Pons (tissue), 1 donor: ENCODE results near the gene STAT5A.
A peak's percentile ranks its signal among the peaks of the same experiment; 100 is the strongest.
"Not testable (repeated sequence)": the region's sequence is repeated elsewhere in the genome, so short reads cannot be mapped to it uniquely, and the experiment has no call there.

Source experiments
- DNase-seq: peaks from one replicate; pipeline ENCODE4 v3.0.0-alpha.2; 2016; ENCODE audit warnings: low spot score

STAT5A gene

DNA sequence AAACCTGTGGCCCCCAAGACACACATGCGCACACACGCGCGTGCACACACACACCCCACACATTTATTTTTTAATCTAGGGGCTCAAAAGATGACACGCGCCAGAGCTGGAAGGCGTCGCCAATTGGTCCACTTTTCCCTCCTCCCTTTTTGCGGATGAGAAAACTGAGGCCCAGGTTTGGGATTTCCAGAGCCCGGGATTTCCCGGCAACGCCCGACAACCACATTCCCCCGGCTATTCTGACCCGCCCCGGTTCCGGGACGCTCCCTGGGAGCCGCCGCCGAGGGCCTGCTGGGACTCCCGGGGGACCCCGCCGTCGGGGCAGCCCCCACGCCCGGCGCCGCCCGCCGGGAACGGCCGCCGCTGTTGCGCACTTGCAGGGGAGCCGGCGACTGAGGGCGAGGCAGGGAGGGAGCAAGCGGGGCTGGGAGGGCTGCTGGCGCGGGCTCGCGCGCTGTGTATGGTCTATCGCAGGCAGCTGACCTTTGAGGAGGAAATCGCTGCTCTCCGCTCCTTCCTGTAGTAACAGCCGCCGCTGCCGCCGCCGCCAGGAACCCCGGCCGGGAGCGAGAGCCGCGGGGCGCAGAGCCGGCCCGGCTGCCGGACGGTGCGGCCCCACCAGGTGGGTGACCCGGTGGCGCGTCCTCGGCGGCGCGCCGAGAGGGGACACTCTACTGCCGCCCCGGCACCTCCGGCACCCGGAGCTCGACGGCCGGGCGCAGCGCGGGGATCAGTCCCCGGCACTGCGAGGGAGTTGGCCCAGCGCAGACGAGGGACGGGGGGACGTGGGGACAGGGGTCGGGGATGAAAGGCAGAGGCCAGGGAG, at the start of gene STAT5A:
Gene STAT5A (plus strand): TSS at position 522 of the 826 bp plus-strand sequence. CDS start 914 bp downstream, outside the sequence.
- DNase-seq, result peak; percentile 54

DNA sequence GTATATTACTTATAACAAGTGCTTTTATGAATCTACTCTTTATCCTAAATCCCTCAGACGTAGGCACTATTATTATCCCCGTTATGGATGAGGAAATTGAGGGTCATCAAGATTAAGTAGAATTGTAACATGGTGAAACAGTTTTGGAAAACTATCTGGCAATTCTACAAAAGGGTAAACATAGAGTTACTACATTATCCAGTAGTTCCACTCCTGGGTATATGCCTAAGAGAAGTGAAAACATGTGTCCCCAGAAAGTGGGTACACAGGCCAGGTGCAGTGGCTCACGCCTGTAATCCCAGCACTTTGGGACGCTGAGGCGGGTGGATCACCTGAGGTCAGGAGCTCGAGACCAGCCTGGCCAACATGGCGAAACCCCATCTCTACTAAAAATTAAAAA, 48.7 kb upstream of the STAT5A start:
- not testable (repeated sequence) for DNase-seq

DNA sequence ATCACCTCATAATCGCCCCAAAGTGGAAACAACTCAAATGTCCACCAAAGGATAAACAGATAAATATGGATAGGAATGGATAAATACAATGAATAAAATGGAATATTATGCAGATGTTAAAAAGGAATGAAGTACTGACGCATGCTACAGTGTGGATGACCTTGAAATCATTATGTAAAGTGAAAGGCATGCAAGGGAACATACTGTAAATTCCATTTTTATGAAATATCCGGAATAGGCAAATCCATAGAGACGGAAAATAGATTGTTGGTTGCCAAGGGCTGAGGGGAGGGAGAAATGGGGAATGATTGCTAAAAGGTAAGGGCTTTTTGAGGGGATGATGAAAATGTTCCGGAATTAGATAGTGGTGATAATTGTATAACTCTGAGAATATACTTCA, 48.1 kb upstream of the STAT5A start:
- no peak for DNase-seq

DNA sequence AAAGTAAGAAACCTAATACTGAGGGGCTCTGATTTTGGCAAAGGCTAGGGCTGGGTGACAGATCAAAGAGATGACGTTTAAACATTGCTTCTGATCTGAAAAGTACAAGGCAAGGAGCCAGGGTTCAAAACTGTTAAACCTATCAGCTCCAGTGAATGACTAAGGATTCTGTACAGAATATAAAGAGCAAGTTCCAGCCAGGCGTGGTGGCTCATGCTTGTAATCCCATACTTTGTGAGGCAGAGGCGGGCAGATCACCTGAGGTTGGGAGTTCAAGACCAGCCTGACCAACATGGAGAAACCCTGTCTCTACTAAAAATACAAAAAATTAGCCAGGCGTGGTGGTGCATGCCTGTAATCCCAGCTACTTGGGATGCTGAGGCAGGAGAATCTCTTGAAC, 47.4 kb upstream of the STAT5A start:
- not testable (repeated sequence) for DNase-seq

DNA sequence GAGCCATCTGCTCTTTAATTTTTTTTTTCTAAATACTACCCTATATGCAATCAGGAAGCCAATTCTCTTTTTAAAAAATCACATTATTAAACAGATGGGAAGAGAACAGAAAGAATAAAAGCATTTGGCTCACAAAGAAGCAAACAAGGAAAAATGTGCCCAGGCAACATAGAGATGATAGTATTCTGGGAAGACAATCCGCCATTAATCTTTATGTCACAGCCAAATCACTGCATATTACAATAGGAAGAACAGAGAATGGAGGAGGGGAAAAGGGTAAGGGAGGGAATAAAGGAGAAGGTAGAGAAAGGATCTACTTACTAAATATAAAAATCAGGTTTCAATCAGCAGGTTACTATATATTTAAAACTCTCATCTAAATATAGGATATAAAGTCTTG, 46.4 kb upstream of the STAT5A start:
- no peak for DNase-seq

DNA sequence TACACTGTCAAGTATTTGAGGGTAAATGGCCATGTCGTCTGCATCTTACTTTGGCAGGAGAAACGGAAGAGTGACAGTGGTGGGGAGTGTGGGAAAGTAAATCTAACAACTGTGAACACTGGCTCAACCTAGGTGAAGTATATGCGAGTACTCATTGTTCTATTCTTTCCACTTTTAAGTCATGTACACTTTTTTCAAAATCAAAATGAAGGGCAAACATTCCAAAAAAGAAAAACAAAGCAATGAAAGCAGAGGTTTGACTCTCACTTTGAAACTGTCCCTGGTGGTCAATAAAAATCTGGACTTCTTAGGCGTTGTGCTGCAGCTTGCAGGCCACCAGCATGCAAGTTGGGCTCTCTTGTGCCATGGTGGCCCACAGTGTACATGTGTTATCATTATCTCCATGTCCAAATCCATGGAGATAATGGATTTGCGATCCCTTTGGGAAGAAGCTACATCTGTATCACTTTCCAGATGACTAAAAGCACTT, 44.8 kb upstream of the STAT5A start:
- no peak for DNase-seq

DNA sequence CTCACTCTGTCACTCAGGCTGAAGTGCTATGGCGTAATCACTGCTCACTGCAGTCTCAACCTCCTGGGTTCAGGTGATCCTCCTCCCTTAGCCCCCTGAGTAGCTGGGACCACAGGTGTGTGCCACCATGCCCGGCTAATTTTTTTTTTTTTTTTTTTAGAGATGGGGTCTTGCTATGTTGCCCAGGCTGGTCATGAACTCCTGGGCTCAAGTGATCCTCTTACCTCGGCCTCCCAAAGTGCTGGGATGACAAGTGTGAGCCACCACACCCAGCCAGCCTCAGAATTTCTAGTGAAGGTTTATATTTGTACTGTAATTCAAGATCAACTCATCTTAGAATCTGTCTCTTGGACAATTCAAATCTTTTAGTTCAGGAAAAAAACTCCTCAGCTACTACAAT, 44.2 kb upstream of the STAT5A start:
- not testable (repeated sequence) for DNase-seq

DNA sequence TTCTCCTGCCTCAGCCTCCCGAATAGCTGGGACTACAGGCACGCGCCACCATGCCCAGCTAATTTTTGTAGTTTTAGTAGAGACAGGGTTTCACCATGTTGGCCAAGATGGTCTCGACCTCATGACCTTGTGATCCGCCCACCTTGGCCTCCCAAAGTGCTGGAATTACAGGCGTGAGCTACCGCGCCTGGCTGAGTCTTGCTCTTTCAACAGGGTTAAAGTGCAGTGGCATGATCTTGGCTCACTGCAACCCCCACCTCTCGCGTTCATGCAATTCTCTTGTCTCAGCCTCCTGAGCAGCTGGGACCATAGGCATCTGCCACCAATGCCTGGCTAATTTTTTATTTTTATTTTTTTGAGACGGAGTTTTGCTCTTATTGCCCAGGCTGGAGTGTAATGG, 43.1 kb upstream of the STAT5A start:
- not testable (repeated sequence) for DNase-seq

DNA sequence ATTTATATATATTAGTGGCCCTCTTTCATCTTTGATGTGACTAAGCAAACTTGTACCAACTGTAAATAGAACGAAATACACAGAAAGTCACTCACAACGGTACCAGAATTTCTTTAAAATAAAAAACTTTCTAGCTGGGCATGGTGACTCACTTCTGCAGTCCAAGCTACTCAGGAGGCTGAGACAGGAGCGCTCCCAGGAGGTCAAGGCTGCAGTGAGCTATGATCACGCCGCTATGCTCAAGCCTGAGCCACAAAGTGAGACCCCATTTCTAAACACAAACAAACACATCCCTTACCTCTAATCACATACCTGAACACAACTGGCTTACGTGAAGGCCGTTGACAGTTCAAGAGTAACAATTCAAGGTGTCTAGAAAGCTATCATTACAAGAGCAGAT, 41.8 kb upstream of the STAT5A start:
- DNase-seq, result no peak

DNA sequence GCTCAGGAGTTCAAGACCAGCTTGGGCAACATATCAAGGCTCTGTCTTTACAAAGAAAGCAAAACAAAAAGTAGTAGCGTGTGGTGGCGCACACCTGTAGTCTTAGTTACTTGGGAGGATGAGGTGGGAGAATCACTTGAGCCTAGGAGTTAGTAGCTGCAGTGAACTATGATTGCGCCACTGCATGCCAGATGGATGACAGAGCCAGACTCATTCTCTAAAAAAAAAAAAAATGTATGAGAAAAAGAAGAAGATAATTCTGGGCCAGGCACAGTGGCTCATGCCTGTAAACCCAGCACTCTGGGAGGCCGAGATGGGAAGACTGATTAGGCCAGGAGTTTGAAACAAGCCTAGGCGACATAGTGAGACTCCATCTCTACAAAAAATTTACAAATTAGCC, 40.6 kb upstream of the STAT5A start:
- DNase-seq, result no peak

DNA sequence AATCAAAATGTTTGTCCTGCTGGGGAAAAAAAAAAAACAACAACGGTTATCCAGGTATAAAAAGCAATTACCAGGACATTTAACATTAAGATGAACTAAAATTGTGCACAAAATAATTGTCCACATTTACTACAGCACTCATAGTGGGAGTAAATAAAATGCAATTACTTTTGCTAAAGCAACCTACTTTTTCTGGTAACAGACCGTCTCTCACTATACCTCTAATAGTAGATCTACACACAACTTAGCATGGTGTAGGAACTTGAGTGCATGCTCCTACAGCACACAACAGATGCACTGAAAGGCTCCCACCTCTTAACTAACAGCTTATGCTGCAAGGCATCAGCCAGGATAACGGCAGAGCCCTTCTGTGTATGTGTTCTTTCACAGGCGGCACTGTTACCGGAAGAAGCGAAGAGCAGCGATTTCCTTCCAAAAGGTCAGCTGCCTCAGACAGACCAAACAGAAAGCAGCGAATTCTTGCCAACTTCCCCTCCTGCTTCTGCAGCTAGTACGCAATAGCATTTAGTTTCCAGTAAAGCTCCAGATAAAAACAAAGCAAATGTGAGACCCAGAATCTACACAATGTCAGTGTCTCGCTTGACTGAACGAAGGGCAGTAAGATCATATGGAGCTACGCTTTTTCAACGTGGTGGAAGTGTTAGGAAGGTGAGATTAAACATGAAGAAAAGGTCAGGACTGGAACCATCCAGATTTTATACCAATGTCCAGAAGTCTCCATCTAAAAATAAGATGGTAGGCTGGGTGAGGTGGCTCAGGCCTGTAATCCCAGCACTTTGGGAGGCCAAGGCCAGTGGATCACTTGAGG, 39.7 kb upstream of the STAT5A start:
- DNase-seq, result peak; percentile 98

DNA sequence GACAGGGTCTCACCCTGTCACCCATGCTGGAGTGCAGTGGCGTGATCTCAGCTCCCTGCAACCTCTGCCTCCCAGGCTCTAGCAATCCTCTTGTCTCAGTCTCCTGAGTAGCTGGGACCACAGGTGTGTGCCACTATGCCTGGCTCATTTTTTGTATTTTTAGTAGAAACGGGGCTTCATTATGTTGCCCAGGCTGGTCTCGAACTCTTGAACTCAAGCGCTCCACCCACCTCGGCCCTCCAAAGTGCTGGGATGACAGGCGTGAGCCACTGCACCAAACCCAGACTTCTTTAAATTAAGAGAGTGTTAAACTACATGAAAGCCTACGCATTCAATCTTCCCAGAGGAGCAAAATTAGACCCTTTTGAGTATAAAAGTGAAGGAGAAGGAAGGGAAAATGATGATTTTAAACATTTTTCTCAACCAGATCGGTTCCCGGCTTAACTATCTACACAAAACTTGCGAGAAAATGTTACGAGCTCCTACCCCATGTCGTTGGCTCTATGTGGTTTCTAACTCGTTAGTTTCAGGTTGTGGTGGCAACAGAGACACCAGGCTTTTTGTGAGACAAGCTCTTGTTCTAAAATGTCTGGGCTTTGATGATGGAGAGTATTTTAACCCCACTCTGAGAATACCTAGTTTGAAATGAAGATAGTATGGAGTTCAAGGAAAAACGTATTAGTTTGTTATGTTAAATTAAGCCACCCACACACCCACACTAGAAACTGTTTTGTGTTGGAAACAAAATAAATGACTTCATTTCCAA, 38.4 kb upstream of the STAT5A start:
- no peak for DNase-seq

DNA sequence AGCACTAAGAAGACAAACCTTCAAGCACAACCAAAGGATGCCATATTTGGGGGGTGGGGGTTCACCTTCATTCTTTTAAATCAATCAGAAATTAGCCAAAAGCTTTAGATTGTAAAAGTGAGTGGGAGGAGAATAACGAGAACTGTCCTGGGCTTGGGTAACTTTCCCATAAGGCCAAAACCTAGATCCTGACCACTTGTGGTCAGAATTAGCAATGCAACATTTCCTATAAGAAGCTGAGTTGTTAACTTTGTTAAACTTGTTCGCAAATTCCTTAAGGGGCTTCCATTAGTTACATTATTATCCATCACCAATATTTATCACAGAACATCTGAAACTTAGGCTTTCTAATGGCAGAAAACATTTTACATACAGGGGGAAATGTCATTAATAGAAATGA, 37.2 kb upstream of the STAT5A start:
- no peak for DNase-seq

DNA sequence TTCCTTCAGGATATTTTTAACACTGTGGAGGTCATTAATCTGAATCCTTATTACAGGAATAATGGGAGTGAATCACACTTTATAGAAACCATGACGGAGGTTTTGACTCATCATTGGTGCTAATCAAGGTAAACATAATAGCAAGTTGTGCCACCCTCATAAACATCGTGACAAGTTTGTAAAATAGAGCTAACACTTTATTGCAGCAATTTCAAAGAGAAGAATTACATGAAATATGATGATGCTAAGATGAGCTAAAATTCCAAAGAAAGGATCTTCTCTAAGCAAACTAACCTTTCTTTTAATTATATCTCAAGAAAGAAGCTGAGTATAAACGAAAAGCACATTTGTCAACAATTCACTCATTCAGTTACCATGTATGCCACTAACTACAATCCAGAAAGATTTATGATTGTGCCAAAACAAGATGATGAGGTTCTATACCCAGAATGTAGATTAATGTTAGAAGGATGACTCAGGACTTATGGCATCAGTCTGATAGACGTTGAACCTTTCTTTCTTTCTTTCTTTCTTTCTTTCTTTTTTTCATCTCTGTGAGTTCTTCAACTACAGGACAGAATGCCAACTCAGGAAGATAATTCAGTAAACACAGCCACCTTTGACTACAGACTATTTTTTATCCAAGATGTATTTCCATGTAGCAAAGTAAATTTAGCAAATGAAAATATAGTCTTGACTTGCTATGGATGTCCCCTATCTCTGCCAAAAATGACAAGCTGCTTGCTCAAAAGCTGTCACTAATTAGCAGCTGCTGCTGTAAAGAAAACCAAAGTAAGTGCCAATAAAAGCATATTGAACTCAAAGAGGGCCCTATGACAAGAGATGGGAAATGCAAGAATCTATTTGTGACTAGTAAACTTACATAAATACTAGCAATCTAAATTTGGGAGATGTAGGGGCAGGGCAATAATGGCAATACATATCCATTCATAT, 35.4 kb upstream of the STAT5A start:
- no peak for DNase-seq

DNA sequence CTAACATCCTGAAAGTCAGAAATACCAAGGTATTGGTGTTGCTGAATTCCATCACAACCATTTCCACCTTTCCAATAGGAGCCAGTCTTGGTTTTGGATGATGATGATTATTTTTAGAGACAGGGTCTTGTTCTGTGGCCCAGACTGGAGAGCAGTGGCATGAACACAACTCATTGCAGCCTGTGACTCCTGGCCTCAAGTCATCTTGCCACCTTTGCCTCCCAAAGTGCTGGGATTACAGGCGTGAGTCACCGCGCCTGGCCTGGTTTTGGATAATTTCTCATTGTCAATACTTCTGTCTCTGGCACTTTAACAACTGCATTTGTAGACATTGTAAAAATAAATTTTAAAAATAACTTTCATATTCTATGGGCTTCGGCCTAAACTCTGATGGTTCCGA, 34.7 kb upstream of the STAT5A start:
- DNase-seq, result no peak

DNA sequence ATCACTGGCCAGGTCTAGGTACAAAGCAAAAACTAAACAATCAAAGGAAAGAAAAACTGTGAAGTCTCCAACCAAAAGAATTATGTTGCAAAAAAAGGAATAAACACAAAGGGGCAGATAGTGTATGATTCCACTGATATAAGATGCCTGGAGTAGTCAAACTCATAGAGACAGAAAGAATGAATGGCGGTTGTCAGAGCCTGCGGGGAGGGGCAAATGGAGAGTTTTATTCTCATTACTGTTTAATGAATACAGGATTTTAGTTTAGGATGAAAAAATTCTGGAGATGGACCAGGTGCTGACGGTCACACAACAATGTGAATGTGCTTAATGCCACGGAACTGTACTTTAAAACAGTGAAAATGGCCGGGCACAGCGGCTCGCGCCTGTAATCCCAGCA, 32.9 kb upstream of the STAT5A start:
- no peak for DNase-seq

DNA sequence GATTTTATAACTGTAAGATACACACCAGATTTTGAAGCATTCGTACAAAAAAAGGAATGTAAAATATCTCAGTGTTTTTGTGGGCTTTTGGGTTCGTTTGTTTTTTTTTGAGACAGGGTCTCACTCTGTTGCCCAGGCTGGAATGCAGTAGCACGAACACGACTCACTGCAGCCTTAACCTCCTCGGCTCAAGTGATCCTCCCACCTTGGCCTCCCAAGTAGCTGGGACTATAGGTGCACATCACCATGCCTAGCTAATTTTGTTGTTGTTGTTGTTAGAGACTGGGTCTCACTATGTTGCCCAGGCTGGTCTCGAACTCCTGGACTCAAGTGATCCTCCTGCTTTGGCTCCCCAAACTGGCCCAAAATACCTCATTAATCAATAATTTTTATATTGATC, 28.0 kb upstream of the STAT5A start:
- no peak for DNase-seq

DNA sequence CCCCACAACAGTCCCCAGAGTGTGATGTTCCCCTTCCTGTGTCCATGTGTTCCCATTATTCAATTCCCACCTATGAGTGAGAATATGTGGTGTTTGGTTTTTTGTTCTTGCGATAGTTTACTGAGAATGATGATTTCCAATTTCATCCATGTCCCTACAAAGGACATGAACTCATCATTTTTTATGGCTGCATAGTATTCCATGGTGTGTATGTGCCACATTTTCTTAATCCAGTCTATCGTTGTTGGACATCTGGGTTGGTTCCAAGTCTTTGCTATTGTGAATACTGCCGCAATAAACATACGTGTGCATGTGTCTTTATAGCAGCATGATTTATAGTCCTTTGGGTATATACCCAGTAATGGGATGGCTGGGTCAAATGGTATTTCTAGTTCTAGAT, 23.9 kb upstream of the STAT5A start:
- not testable (repeated sequence) for DNase-seq

DNA sequence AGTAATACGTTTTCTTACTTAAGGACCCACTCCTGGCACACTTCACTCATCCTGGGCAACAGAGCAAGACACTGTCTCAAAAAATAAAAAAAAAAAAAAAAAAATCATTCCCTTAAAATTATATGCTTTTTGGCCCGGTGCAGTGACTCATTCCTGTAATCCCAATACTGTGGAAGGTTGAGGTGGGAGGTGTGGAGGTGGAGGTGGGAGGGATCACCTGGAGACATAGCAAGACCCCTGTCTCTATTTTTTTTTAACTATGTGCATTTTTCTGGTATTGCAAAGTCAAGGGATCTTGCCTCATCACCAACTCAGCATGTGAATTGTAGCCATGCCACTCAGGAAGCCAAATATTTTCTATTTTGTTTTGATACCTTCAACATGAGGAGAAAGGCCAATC, 21.8 kb upstream of the STAT5A start:
- DNase-seq, result no peak

DNA sequence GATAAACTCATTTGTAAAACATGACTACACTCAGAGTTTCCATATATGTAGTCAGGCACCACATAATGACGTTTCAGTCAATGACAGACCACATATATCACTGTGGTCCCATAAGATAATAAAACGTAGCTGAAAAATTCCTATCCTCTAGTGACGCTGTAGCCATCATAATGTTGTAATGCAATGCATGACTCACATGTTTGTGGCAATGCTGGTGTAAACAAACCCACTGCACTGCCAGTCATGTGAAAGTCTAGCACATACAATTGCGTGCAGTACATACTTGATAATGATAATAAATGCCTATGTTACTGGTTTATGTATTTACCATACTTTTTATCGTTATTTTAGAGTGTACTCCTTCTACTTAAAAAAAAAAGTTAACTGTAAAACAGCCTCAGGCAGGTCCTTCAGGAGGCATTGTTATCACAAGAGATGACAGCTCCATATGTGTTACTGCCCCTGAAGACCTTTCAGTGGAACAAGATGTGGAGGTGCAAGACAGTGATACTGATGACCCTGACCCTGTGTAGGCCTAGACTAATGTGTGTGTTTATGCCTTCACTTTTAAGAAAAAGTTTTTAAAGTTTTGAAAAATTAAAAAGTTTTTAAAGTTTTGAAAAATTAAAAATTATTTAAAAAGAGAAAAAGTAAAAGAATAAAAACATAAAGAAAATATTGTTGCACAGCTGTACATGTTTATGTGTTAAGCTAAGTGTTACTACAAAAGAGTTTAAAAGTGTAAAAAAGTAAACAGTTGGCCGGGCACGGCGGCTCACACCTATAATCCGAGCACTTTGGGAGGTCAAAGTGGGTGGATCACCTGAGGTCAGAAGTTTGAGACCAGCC, 21.2 kb upstream of the STAT5A start:
- DNase-seq, result no peak
